ENCODE results near the gene AHRR.

DNA sequence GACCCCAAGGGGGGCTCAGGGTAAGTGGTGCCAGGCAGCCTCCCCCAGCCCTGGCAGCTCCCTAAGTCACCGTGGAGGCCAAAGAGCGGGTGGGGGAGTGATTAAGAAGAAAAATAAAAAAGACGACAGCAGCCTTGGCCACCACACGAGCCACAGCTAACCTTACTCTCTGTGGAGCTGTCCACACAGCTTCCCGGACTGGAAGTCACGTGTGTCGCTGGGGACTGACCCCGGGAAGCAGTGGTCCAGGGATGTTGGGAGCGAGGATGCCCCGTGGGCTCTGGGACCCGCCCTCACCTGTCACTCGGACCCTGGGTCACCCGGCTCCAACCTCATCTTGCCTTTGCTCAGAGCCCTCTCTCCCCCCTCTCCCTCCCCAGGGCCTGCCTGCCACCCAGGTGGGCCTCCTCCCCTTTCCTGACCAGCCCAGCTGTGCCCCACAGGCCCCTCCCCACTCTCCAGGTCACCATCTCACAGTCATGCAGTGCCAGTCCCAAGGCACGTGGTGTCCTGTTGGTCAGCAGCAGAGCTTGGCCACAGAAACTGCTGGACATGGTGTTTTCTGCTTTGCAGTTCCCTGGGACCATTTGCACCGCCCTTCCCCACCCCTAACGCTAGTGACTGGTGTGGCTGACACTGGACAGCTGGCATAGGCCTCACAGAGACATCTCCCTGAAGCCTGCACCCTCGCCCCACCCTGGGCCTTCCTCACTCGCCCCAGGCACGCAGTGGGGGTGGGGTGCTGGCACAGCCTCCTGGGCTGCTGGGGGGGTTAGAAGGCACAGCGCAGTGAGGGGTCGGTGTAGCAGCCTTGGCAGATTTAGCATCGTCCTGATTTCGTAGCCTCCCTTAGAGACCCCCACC, 111.6 kb downstream of the AHRR start:
- TF ChIP-seq, protein P1, sequence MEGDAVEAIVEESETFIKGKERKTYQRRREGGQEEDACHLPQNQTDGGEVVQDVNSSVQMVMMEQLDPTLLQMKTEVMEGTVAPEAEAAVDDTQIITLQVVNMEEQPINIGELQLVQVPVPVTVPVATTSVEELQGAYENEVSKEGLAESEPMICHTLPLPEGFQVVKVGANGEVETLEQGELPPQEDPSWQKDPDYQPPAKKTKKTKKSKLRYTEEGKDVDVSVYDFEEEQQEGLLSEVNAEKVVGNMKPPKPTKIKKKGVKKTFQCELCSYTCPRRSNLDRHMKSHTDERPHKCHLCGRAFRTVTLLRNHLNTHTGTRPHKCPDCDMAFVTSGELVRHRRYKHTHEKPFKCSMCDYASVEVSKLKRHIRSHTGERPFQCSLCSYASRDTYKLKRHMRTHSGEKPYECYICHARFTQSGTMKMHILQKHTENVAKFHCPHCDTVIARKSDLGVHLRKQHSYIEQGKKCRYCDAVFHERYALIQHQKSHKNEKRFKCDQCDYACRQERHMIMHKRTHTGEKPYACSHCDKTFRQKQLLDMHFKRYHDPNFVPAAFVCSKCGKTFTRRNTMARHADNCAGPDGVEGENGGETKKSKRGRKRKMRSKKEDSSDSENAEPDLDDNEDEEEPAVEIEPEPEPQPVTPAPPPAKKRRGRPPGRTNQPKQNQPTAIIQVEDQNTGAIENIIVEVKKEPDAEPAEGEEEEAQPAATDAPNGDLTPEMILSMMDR (conservative IDR thresholded peaks at IDR 0.05; ENCODE audit: low read depth in 2 of 2): no peak
- TF ChIP-seq EZH2 (IDR thresholded peaks at IDR 0.05; ENCODE audit: low read depth, unreplicated experiment) (no peak), EZH2phosphoT487 (IDR thresholded peaks at IDR 0.05; ENCODE audit: unreplicated experiment) (no peak), POLR2AphosphoS5 (IDR thresholded peaks at IDR 0.05; ENCODE audit: low read depth) (no peak), ZNF114 (CRISPR knock-in tag; IDR thresholded peaks at IDR 0.05) (no peak), ZNF331 (CRISPR knock-in tag; IDR thresholded peaks at IDR 0.05; ENCODE audit: low read depth) (no peak), CREB1 (CRISPR knock-in tag; IDR thresholded peaks at IDR 0.05; ENCODE audit: low read depth) (no peak)
- TF ChIP-seq, protein P2, sequence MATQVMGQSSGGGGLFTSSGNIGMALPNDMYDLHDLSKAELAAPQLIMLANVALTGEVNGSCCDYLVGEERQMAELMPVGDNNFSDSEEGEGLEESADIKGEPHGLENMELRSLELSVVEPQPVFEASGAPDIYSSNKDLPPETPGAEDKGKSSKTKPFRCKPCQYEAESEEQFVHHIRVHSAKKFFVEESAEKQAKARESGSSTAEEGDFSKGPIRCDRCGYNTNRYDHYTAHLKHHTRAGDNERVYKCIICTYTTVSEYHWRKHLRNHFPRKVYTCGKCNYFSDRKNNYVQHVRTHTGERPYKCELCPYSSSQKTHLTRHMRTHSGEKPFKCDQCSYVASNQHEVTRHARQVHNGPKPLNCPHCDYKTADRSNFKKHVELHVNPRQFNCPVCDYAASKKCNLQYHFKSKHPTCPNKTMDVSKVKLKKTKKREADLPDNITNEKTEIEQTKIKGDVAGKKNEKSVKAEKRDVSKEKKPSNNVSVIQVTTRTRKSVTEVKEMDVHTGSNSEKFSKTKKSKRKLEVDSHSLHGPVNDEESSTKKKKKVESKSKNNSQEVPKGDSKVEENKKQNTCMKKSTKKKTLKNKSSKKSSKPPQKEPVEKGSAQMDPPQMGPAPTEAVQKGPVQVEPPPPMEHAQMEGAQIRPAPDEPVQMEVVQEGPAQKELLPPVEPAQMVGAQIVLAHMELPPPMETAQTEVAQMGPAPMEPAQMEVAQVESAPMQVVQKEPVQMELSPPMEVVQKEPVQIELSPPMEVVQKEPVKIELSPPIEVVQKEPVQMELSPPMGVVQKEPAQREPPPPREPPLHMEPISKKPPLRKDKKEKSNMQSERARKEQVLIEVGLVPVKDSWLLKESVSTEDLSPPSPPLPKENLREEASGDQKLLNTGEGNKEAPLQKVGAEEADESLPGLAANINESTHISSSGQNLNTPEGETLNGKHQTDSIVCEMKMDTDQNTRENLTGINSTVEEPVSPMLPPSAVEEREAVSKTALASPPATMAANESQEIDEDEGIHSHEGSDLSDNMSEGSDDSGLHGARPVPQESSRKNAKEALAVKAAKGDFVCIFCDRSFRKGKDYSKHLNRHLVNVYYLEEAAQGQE (IDR thresholded peaks at IDR 0.05; ENCODE audit: unreplicated experiment): no peak
- TF ChIP-seq, protein P3, sequence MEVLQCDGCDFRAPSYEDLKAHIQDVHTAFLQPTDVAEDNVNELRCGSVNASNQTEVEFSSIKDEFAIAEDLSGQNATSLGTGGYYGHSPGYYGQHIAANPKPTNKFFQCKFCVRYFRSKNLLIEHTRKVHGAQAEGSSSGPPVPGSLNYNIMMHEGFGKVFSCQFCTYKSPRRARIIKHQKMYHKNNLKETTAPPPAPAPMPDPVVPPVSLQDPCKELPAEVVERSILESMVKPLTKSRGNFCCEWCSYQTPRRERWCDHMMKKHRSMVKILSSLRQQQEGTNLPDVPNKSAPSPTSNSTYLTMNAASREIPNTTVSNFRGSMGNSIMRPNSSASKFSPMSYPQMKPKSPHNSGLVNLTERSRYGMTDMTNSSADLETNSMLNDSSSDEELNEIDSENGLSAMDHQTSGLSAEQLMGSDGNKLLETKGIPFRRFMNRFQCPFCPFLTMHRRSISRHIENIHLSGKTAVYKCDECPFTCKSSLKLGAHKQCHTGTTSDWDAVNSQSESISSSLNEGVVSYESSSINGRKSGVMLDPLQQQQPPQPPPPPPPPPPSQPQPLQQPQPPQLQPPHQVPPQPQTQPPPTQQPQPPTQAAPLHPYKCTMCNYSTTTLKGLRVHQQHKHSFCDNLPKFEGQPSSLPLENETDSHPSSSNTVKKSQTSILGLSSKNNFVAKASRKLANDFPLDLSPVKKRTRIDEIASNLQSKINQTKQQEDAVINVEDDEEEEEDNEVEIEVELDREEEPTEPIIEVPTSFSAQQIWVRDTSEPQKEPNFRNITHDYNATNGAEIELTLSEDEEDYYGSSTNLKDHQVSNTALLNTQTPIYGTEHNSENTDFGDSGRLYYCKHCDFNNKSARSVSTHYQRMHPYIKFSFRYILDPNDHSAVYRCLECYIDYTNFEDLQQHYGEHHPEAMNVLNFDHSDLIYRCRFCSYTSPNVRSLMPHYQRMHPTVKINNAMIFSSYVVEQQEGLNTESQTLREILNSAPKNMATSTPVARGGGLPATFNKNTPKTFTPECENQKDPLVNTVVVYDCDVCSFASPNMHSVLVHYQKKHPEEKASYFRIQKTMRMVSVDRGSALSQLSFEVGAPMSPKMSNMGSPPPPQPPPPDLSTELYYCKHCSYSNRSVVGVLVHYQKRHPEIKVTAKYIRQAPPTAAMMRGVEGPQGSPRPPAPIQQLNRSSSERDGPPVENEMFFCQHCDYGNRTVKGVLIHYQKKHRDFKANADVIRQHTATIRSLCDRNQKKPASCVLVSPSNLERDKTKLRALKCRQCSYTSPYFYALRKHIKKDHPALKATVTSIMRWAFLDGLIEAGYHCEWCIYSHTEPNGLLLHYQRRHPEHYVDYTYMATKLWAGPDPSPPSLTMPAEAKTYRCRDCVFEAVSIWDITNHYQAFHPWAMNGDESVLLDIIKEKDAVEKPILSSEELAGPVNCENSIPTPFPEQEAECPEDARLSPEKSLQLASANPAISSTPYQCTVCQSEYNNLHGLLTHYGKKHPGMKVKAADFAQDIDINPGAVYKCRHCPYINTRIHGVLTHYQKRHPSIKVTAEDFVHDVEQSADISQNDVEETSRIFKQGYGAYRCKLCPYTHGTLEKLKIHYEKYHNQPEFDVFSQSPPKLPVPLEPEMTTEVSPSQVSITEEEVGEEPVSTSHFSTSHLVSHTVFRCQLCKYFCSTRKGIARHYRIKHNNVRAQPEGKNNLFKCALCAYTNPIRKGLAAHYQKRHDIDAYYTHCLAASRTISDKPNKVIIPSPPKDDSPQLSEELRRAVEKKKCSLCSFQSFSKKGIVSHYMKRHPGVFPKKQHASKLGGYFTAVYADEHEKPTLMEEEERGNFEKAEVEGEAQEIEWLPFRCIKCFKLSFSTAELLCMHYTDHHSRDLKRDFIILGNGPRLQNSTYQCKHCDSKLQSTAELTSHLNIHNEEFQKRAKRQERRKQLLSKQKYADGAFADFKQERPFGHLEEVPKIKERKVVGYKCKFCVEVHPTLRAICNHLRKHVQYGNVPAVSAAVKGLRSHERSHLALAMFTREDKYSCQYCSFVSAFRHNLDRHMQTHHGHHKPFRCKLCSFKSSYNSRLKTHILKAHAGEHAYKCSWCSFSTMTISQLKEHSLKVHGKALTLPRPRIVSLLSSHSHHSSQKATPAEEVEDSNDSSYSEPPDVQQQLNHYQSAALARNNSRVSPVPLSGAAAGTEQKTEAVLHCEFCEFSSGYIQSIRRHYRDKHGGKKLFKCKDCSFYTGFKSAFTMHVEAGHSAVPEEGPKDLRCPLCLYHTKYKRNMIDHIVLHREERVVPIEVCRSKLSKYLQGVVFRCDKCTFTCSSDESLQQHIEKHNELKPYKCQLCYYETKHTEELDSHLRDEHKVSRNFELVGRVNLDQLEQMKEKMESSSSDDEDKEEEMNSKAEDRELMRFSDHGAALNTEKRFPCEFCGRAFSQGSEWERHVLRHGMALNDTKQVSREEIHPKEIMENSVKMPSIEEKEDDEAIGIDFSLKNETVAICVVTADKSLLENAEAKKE (CRISPR knock-in tag; IDR thresholded peaks at IDR 0.05): no peak
- TF ChIP-seq, protein P4, sequence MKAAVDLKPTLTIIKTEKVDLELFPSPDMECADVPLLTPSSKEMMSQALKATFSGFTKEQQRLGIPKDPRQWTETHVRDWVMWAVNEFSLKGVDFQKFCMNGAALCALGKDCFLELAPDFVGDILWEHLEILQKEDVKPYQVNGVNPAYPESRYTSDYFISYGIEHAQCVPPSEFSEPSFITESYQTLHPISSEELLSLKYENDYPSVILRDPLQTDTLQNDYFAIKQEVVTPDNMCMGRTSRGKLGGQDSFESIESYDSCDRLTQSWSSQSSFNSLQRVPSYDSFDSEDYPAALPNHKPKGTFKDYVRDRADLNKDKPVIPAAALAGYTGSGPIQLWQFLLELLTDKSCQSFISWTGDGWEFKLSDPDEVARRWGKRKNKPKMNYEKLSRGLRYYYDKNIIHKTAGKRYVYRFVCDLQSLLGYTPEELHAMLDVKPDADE (IDR thresholded peaks at IDR 0.05): no peak
